Measurements from ENCODE around the gene GNLY. TPM values are rescaled to one million over a fixed set of nuclear protein-coding genes. Genes with fewer than 3 reads are reported as not detected.

Gene GNLY
- total and polyA plus RNA-seq, 2 of the 13 experiments (the other 11 are each of a cell fraction or from before 2014, with no cell fraction given): not detected

DNA sequence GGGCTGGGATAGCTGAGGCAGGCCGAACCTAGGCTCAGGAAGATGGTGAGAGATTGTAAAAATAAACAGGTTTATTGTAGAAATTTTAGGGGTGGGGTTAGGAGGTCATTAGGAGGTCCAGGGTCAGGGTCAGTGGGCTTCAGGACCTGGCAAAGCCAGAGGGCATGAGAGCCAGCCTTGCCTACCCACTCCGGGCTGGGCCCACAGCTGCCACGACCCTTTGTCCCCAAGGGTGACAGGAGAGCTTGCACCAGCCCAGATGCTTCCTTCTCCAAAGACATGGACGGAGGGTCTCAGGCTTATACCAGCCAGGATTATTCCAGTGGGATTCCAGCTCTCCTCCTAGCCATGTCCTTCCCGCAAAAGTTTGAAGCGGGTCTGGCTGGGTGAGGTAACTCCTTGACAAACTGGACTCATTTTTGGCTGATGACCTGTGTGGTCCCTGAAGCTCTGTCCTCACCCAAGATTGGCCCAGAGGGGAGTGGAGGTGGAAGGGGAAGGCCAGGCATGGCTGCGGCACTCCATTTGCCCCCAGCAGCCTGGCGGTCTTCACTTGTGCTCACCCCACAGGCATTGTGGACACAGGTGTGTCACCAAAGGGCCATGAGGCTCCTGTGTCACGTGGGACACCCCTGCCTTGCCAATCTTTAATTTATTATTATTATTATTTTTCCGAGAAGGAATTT is 35.8 kb downstream of the GNLY start (continued):
- no peak for TF ChIP-seq REPIN1 (CRISPR knock-in tag; IDR thresholded peaks at IDR 0.05; ENCODE audit: borderline replicate concordance, low read depth)

DNA sequence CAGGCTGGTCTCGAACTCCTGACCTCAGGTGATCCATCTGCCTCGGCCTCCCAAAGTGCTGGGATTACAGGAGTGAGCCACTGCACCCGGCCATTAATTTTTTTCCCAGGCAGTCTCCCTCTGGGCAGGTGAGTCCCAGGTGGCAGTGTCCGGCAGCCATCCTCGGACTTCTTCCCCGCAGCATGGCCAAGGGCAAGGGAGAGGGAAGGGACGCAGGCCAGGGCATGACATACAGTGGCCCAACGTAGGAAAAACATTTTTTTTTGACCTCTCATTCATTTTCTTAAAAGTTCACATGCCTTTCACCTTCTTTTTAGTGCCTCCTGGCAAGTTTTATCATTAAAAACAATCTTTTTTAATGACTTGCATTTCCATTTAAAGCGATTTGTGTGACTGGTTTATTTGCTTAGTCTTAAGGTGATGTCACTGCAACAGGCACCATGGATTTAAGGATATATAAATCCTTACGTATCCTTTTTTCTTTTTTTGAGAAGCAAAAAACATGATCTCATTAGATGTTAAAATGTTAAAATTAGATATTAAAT is 36.6 kb downstream of the GNLY start:
- ChIA-PET POLR2A (no interaction called here), CTCF (ENCODE audit: low intra/inter-chr PET ratio, low total read pairs) (interaction anchor here (6.8 kb wide), 1 partner anchor 84 kb away, joined by 106 read pairs; no protein-coding TSS in a partner anchor)
- ATAC-seq: no peak
- H3K79me2 ChIP-seq (ENCODE audit: insufficient read depth, low read length): no peaks in the 10 kb centered on the region
- intact Hi-C loops (cut with micrococcal nuclease; ENCODE audit: unreplicated experiment): no loop called here
- H3K36me3 ChIP-seq (replicated peaks in 1 of 2; ENCODE audit: control insufficient read depth in 1 of 2, insufficient read depth in 2 of 2, low read length in 2 of 2): no peaks in the 10 kb centered on the region
- DNase-seq (ENCODE audit: low spot score): no peak
- H3K9ac ChIP-seq (ENCODE audit: insufficient read depth, low read depth, low read length): no peak overlapping the region
- H3K9me3 ChIP-seq (ENCODE audit: low read length): no peaks in the 10 kb centered on the region
- no peaks in the 10 kb centered on the region for H4K20me1 ChIP-seq (ENCODE audit: insufficient read depth, low read length)
- peaks cover 5 to 38% of the 10 kb centered on the region in 2 experiments for H3K27me3 ChIP-seq (ENCODE audit: control insufficient read depth in 1 of 2, insufficient read depth in 2 of 2, low read length in 2 of 2)
- no TSS peak for BruUV-seq (replicated peaks)
- no peak overlapping the region for H3K4me3 ChIP-seq (replicated peaks in 1 of 3; ENCODE audit: insufficient read depth in 1 of 3, low read depth in 2 of 3, low read length in 3 of 3)
- no peak for TF ChIP-seq FOXM1 (CRISPR knock-in tag; IDR thresholded peaks at IDR 0.05)
- H3K4me1 ChIP-seq (ENCODE audit: insufficient read depth, low read length): peaks cover 16% of the 10 kb centered on the region; the same call in 1 of the 2 replicates
- H3K4me2 ChIP-seq (ENCODE audit: low read depth, low read length): no peak overlapping the region
- H2AFZ ChIP-seq (ENCODE audit: low read length): no peak overlapping the region
- H3K27ac ChIP-seq (ENCODE audit: extremely low read length, insufficient read depth, low read length): no peak overlapping the region
- 74% methylated on average over 10 of the region's 10 CpGs for WGBS (ENCODE audit: low lambda C conversion rate)
- FAIRE-seq: no peak
- in situ Hi-C loops (cut with HindIII; ENCODE audit: extremely low pct_ligation_motif_present, low pct_unique_long_range_greater_than_20kb): loop anchor here (10.0 kb wide), 1 partner anchor 344 kb away; no protein-coding TSS in a partner anchor

- Histone ChIP-seq H3K4me2 (ENCODE audit: low read depth, low read length) (no peak overlapping the region), H4K20me1 (ENCODE audit: insufficient read depth, low read length) (no peaks in the 10 kb centered on the region), H3K79me2 (ENCODE audit: insufficient read depth, low read length) (no peaks in the 10 kb centered on the region), H3K4me1 (ENCODE audit: insufficient read depth, low read length) (peaks cover 16% of the 10 kb centered on the region; the same call in 1 of the 2 replicates), H2AFZ (ENCODE audit: low read length) (no peak overlapping the region), H3K27ac (ENCODE audit: extremely low read length, insufficient read depth, low read length) (no peak overlapping the region), H3K9me3 (ENCODE audit: low read length) (no peaks in the 10 kb centered on the region), H3K4me3 (replicated peaks in 1 of 3; ENCODE audit: insufficient read depth in 1 of 3, low read depth in 2 of 3, low read length in 3 of 3) (no peak overlapping the region), H3K36me3 (replicated peaks in 1 of 2; ENCODE audit: control insufficient read depth in 1 of 2, insufficient read depth in 2 of 2, low read length in 2 of 2) (no peaks in the 10 kb centered on the region), H3K9ac (ENCODE audit: insufficient read depth, low read depth, low read length) (no peak overlapping the region), H3K27me3 (ENCODE audit: control insufficient read depth in 1 of 2, insufficient read depth in 2 of 2, low read length in 2 of 2) (peaks cover 5 to 38% of the 10 kb centered on the region in 2 experiments)
- TF ChIP-seq NFYB (CRISPR knock-in tag; IDR thresholded peaks at IDR 0.05) (no peak), ZNF652 (CRISPR knock-in tag; IDR thresholded peaks at IDR 0.05; ENCODE audit: borderline replicate concordance, low read depth) (no peak), ZNF616 (CRISPR knock-in tag; IDR thresholded peaks at IDR 0.05; ENCODE audit: low read depth) (no peak), ZNF256 (CRISPR knock-in tag; conservative IDR thresholded peaks at IDR 0.05) (no peak), ZNF329 (CRISPR knock-in tag; IDR thresholded peaks at IDR 0.05; ENCODE audit: low read depth) (no peak), SALL1 (CRISPR knock-in tag; IDR thresholded peaks at IDR 0.05) (no peak), HMGA1 (CRISPR knock-in tag; conservative IDR thresholded peaks at IDR 0.05) (no peak), ZNF607 (CRISPR knock-in tag; IDR thresholded peaks at IDR 0.05; ENCODE audit: borderline replicate concordance) (no peak), ZNF878 (CRISPR knock-in tag; IDR thresholded peaks at IDR 0.05) (no peak)
- TF ChIP-seq, protein P1, sequence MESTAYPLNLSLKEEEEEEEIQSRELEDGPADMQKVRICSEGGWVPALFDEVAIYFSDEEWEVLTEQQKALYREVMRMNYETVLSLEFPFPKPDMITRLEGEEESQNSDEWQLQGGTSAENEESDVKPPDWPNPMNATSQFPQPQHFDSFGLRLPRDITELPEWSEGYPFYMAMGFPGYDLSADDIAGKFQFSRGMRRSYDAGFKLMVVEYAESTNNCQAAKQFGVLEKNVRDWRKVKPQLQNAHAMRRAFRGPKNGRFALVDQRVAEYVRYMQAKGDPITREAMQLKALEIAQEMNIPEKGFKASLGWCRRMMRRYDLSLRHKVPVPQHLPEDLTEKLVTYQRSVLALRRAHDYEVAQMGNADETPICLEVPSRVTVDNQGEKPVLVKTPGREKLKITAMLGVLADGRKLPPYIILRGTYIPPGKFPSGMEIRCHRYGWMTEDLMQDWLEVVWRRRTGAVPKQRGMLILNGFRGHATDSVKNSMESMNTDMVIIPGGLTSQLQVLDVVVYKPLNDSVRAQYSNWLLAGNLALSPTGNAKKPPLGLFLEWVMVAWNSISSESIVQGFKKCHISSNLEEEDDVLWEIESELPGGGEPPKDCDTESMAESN (CRISPR knock-in tag; conservative IDR thresholded peaks at IDR 0.05): no peak
- TF ChIP-seq, protein P2, sequence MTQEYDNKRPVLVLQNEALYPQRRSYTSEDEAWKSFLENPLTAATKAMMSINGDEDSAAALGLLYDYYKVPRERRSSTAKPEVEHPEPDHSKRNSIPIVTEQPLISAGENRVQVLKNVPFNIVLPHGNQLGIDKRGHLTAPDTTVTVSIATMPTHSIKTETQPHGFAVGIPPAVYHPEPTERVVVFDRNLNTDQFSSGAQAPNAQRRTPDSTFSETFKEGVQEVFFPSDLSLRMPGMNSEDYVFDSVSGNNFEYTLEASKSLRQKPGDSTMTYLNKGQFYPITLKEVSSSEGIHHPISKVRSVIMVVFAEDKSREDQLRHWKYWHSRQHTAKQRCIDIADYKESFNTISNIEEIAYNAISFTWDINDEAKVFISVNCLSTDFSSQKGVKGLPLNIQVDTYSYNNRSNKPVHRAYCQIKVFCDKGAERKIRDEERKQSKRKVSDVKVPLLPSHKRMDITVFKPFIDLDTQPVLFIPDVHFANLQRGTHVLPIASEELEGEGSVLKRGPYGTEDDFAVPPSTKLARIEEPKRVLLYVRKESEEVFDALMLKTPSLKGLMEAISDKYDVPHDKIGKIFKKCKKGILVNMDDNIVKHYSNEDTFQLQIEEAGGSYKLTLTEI (CRISPR knock-in tag; conservative IDR thresholded peaks at IDR 0.05): no peak
- ATAC-seq (no peak), FAIRE-seq (no peak), DNase-seq (ENCODE audit: low spot score) (no peak)
- ChIA-PET POLR2A (no interaction called here), CTCF (ENCODE audit: low intra/inter-chr PET ratio, low total read pairs) (interaction anchor here (6.8 kb wide), 1 partner anchor 83 kb away, joined by 106 read pairs; no protein-coding TSS in a partner anchor)
- in situ Hi-C loops (cut with HindIII; ENCODE audit: extremely low pct_ligation_motif_present, low pct_unique_long_range_greater_than_20kb): loop anchor here (10.0 kb wide), 1 partner anchor 343 kb away; no protein-coding TSS in a partner anchor
- 52% methylated on average over 3 of the region's 3 CpGs for WGBS (ENCODE audit: low lambda C conversion rate)
- BruUV-seq (replicated peaks): no TSS peak
- intact Hi-C loops (cut with micrococcal nuclease; ENCODE audit: unreplicated experiment): no loop called here
These were observed 37.4 kb downstream of the GNLY start for GRCh38 chr2:85731606-85732005.
